Measurements from ENCODE around the gene TMSB10. TPM values are rescaled to one million over a fixed set of nuclear protein-coding genes. Genes with fewer than 3 reads are reported as not detected.

TMSB10 gene
- total RNA-seq, 1 donor from 2014 or later: 3,273 TPM

DNA sequence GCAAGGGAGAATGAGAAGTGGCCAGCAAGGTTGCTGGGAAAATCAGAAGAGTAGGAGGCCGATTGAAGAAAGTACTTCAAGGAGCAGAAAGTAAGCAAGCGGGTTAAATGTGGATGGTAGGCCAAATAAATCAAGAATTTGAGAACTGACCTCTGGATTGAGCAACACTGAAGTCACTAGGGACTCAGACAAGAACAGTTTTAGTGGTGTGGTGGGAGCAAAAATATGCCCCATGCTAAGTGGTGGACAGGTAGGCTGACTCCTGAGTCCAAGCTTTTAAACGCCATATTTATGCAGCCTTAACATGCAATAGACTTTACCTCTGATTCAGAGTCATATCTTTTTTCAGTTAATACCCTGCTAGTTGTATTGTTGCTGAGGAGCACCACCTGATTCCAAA is 29.1 kb upstream of the TMSB10 start:
- Mint-ChIP-seq H3K9me3 (ENCODE audit: unreplicated experiment) (peaks cover 8% of the 10 kb centered on the region), H3K27me3 (ENCODE audit: unreplicated experiment) (peaks cover 16% of the 10 kb centered on the region), H3K4me3 (ENCODE audit: unreplicated experiment) (no peak overlapping the region), H3K27ac (ENCODE audit: unreplicated experiment) (no peak overlapping the region), H3K36me3 (ENCODE audit: unreplicated experiment) (peaks cover 8% of the 10 kb centered on the region), H3K4me1 (ENCODE audit: low read depth, unreplicated experiment) (peaks cover 6% of the 10 kb centered on the region)
- TF ChIP-seq CTCF (IDR thresholded peaks at IDR 0.05; ENCODE audit: partially characterized antibody, unreplicated experiment): no peak
- DNase-seq: no peak

GRCh38 chr2:84878459-84878858 is 27.0 kb upstream of the TMSB10 start:
- DNase-seq: no peak
- no peak for TF ChIP-seq CTCF (IDR thresholded peaks at IDR 0.05; ENCODE audit: partially characterized antibody, unreplicated experiment)
- Mint-ChIP-seq H3K4me1 (ENCODE audit: low read depth, unreplicated experiment) (peaks cover 12% of the 10 kb centered on the region), H3K36me3 (ENCODE audit: unreplicated experiment) (peaks cover 8% of the 10 kb centered on the region), H3K27ac (ENCODE audit: unreplicated experiment) (no peak overlapping the region), H3K4me3 (ENCODE audit: unreplicated experiment) (no peak overlapping the region), H3K27me3 (ENCODE audit: unreplicated experiment) (peaks cover 26% of the 10 kb centered on the region), H3K9me3 (ENCODE audit: unreplicated experiment) (peaks cover 8% of the 10 kb centered on the region)

DNA sequence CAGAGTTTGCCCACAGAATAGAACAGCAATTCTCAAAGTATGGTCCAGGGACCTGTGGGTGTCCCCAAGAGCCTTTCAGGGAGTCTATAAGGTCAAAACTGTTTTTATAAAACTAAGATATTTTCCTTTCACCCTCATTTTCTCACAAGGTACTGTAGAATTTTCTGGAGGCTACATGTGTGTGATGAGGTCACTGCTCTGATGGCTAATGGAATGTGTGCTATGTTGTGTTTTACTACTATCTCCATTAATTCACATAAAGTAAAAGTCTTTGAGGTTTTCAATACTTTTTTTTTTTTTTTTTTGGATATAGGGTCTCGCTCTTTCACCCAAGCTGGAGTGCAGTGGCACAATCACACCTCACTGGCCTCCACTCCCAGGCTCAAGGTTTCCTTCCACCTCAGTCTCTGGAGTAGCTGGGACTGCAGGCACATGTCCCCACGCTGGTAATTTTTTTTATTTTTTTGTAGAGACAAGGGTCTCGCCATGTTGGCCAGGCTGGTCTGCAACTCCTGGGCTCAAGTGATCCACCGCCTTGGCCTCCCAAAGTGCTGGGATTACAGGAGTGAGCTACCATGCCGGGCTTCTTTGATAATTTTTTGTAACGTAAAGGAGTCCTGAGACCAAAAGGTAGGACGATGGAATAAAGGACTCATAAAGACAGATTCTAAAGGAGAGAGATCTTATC is 26.4 kb upstream of the TMSB10 start:
- Mint-ChIP-seq H3K36me3 (ENCODE audit: unreplicated experiment) (peaks cover 8% of the 10 kb centered on the region), H3K4me3 (ENCODE audit: unreplicated experiment) (no peak overlapping the region), H3K27me3 (ENCODE audit: unreplicated experiment) (peaks cover 27% of the 10 kb centered on the region), H3K4me1 (ENCODE audit: low read depth, unreplicated experiment) (peaks cover 12% of the 10 kb centered on the region), H3K9me3 (ENCODE audit: unreplicated experiment) (peaks cover 8% of the 10 kb centered on the region), H3K27ac (ENCODE audit: unreplicated experiment) (no peak overlapping the region)
- no peak for DNase-seq
- no peak for TF ChIP-seq CTCF (IDR thresholded peaks at IDR 0.05; ENCODE audit: partially characterized antibody, unreplicated experiment)

DNA sequence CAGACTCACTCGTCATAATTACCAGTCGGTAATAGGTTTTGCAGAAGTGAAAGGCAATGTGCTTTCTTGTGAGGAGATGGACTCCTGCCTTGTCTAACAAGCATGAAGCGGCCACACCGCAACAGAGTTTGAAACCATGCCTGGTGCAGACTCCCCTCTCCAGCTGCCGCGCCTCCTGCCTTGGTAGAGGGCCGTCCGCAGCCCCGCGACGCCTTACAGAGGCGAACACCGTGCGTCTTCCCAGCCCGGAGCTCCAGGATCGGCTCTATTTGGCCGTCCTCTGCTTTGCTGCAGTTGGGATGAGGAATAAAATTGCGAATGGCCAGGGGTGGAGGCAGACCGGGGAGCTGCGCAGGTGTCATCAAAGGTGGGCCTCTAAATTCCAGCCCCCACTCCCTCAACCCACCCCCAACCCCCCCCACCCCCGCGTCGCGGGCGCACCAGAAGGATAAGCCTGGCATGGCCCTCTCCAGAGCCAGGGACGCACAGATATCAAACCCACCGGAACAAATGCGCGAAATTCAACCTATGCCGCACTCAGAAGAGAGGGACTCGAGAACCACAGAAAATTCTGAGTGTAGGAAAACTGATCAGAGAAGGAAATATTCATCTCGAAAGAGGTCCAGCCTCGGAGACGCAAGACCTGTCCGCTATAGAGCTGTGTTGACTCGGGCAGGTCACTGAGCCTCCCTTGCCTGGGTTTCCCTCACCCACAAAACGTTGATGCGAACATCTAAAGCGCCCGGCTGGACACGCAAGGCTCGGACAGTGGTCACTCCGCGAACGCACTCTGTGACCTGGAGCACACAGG is 25.7 kb upstream of the TMSB10 start:
- Mint-ChIP-seq H3K9me3 (ENCODE audit: unreplicated experiment) (peaks cover 6% of the 10 kb centered on the region), H3K4me3 (ENCODE audit: unreplicated experiment) (peak overlapping the region; percentile 91), H3K36me3 (ENCODE audit: unreplicated experiment) (peaks cover 7% of the 10 kb centered on the region), H3K4me1 (ENCODE audit: low read depth, unreplicated experiment) (peaks cover 12% of the 10 kb centered on the region), H3K27ac (ENCODE audit: unreplicated experiment) (no peak overlapping the region), H3K27me3 (ENCODE audit: unreplicated experiment) (peaks cover 23% of the 10 kb centered on the region)
- TF ChIP-seq CTCF (IDR thresholded peaks at IDR 0.05; ENCODE audit: partially characterized antibody, unreplicated experiment): no peak
- DNase-seq: peak; percentile 39

GRCh38 chr2:84880395-84880644 is 25.1 kb upstream of the TMSB10 start:
- DNase-seq: no peak
- no peak for TF ChIP-seq CTCF (IDR thresholded peaks at IDR 0.05; ENCODE audit: partially characterized antibody, unreplicated experiment)

More at GRCh38 chr2:84880395-84880644, 25.1 kb upstream of the TMSB10 start:
- Mint-ChIP-seq H3K27ac (ENCODE audit: unreplicated experiment) (no peak overlapping the region), H3K27me3 (ENCODE audit: unreplicated experiment) (peaks cover 19% of the 10 kb centered on the region), H3K36me3 (ENCODE audit: unreplicated experiment) (peaks cover 1% of the 10 kb centered on the region), H3K4me1 (ENCODE audit: low read depth, unreplicated experiment) (peaks cover 12% of the 10 kb centered on the region), H3K9me3 (ENCODE audit: unreplicated experiment) (peaks cover 1% of the 10 kb centered on the region), H3K4me3 (ENCODE audit: unreplicated experiment) (peak overlapping the region; percentile 91)

All from glutamatergic neuron (in vitro differentiated cells).